HG02678 (cell line): ENCODE measurements around the gene PTAFR.

ENCODE experiments used
- ATAC-seq: cut with Tn5 transposase; IDR thresholded peaks from one replicate; pipeline ENCODE4 v1.9.1; 2021; ENCODE audit warnings: mild to moderate bottlenecking, moderate library complexity; ENCODE audit not compliant: unreplicated experiment

Gene PTAFR, protein sequence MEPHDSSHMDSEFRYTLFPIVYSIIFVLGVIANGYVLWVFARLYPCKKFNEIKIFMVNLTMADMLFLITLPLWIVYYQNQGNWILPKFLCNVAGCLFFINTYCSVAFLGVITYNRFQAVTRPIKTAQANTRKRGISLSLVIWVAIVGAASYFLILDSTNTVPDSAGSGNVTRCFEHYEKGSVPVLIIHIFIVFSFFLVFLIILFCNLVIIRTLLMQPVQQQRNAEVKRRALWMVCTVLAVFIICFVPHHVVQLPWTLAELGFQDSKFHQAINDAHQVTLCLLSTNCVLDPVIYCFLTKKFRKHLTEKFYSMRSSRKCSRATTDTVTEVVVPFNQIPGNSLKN

DNA sequence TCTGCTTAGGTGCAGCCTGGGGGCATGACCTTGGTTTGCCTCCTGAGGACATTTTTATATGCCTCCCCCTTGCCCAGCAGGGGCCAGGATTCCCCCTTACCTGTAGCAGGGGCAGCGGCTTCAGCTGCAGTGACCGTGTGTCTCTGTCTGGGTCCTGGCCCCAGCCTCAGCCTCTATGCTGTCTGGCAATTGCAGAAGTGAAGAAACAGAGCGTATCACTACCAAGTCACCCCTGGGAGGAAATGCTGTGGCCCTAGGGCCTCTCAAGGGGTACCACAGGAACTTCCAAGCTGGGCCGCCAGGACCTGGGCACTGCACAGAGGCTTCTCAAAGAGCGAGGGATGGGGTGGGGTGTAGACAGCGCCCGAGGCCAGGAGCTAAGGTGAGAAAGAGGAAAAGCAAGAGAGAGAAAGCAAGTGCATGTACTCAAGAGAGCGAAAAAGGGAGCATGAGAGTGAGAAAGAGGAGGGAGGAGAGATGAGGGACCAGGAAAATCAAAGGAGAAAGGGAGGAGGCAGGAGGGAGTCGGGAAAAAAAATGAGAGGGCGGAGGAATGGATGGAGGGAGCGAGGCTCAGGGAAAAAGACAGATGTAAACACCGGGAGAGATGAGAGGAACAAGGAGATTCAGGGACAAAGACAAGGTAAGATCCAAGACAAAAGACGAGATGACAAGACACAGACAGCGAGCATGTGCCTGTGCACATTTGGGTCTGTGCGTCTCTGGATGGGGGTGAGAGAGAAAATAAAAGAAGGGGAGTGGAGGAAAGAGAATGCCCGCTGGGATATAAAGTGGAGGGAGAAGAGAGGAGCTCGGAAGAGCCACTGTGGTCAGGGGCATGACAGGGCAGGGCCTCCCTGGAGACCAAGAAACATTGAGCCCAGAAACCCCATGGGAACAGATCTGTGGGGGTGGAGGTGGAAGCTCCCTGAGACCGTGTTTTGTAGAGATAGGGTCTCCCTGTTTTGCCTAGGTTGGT, at the start of gene PTAFR:
Gene PTAFR (minus strand): TSS at position 199 of the 979 bp plus-strand sequence. CDS start 25,669 bp downstream, outside the sequence.
- no peak for ATAC-seq

DNA sequence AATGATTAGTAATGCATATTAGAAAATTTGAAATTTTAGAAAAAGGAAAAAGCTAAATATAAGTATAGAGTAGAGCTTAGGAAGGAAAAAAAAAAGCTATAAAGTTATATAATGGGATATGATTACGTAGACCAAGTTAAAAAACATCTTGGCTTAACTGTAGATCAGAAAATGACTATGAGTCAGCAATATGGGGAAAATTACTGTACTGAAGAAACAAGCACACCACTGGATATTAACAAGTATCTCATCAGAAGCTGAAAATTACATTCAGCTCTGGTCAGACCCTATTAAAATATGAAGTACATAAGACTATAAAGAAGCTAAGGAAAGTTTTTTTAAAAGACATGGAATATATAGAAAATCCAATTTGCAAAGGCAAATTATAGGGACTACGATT, 36.8 kb upstream of the PTAFR start:
- no peak for ATAC-seq

DNA sequence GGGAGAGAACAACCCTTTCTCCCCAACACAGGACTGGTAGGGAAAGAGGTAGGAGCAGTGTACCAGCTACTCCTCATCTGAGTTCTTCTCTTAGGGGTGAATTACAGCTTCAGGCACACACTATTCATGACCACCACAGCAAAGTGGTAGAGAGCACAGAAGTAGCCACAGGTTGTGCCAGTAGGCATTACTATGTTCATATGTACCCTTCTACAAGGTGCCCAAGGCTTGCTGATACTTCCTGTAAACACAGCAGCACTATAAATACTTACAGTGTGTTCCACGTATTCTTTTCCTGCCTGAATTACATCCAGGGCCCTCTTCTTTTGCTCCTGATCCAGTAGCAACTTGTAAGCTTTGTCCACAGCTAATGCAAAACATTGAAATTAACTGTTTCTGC, 33.2 kb upstream of the PTAFR start:
- ATAC-seq, result no peak

DNA sequence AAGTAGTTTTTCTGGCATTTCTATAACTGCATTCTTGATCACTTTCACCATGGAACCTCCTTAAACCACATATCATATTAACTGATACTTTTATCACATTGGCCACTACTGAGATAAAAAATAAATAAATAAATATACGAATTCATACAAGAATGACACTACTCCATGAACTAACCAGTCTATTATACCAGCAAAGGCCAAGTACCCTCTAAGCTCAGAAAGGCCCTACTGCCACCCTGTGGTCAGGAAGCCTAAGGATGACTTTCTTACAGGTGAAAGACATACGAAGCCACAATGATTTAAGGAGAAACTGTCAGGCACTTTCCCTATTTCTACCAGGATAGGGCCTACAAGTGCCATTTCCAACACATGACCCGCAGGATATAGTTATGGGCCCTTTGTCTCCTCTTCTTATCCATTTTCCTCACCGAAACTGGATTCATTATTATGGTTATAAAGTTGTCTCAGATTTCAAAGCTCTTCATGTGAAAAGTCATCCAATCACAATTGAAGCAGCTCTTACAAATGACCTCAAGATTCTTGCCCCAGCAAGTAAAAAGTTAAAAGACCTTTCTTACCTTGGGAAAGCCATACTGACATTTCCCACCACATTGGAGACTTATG, 32.4 kb upstream of the PTAFR start:
- ATAC-seq, result peak; percentile 56

DNA sequence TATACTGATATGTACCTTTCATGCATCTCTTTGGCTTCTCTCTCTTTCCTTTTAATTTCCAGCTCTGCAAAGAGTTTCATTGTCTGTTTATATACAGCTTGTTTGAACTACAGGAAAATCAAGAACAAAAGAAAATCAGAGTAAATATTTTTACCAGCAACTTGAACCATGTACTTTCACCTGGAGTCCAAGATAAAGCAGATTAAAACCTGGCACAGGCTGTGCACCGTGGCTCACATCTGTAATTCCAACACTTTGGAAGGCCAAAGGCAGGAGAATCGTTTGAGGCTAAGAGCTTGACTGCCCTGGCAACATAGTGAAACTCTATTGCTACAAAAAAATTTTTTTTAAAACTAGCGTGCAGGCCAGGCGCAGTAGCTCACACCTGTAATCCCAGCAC, 28.8 kb upstream of the PTAFR start:
- ATAC-seq, result no peak

DNA sequence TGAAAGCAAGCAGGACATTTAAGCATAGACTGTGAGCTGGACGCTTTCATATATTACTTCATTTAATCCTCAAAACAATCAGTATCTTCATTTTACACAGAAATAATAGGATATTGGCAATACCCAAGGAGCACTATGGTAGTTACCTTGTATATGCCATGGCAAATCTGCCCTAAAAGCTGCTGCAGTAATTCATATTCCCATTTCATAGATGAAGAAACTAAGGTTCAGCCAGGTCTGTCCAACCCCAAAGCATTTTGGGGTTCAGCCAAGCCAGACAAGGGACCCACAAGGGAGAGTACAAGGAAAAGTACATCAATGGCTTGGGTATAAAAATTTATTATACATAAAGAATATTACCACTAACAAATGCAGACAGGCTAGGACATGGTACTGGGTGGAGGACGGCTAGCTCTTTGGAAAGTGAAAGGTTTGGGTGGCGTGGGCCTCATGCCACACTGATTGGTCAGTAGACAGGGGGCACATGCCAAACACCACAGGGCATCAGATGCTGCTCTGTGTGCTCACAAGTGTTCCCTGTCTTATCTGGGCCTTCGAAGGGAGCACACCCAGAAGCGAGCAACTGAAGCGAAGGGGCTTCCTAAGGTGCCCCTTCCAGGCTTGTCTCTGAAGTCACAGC, 23.9 kb upstream of the PTAFR start:
- ATAC-seq, result no peak

GRCh38 chr1:28199328-28200233, 23.1 kb upstream of the PTAFR start:
- peak; percentile 81 for ATAC-seq

GRCh38 chr1:28197682-28198415, 21.4 kb upstream of the PTAFR start:
- ATAC-seq, result no peak

- ATAC-seq, result no peak
Observed at GRCh38 chr1:28196330-28196729, 19.8 kb upstream of the PTAFR start.

DNA sequence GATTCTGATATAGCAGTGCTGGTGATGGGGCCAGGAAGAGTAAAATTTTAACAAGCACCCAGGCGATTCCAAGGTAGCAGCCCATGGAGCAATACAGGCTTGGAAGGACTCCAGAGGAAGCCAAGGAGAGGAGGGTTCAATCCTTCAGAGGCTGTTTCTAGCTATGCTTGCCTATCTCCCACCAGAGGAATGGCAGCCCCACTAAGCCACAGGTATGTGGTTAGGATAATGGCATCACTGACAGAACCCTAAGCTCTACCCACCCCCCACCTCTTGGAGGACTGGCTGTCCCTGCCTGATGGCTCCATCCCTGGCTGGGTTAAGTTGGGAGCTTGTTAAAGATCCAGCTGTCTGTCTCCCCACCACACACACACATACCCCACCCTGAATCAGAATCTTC, 19.3 kb upstream of the PTAFR start:
- no peak for ATAC-seq

- no peak for ATAC-seq
Observed at GRCh38 chr1:28194326-28195035, 18.0 kb upstream of the PTAFR start.

DNA sequence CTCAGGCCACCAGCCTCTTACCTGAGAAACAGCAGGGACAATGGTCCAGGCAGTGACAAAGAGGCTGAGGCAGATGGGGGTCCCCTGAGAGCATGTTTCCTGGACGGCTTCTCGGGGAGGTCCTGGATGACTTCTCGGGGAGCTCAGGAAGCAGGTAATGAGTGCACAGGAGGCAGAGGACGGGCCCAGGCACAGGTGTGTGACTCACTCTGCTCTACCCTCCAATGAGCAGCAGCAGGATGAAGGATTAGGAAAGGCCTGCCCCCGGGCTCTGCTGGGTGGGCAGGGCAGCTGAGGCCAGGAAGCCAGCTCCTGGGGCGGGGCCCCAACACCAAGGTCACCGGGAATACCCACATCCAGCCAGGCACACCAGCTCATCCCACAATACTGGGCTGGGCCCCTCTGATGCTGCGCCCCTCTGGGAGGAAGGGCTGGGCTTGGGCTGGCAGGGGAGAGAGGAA, 17.2 kb upstream of the PTAFR start:
- ATAC-seq, result no peak

GRCh38 chr1:28190996-28191645, 14.6 kb upstream of the PTAFR start:
- no peak for ATAC-seq

DNA sequence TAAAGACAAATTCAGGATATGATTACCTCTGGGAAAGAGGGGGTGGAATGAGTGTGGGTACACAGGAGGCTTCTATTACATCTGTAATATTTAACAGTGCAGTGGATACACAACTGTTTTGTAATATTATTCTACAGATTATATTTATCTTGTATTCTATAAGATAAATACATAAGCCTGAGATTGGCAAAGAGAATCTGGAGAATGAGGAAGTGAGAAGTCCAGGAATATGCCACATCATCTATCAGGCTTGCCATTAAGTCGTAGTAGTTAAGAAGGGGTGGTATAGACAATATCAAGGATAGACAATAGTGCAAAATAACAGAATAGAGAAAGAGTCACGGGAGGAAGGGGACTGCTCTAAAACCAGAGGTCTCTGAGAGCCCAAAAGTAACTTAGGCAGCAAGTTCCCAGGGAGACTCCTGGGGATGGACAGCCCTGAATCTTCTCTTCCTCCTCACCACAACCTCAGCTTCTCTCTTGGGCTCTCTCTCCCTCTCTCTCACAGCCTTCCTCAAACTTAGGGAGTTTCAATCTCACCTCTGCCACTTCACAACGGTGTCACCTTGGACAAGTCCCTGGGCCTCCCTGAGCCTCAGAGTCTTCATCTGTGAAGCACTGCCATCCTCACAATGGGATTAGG, 14.0 kb upstream of the PTAFR start:
- ATAC-seq, result no peak

GRCh38 chr1:28185071-28185470, 8.6 kb upstream of the PTAFR start:
- ATAC-seq, result no peak

DNA sequence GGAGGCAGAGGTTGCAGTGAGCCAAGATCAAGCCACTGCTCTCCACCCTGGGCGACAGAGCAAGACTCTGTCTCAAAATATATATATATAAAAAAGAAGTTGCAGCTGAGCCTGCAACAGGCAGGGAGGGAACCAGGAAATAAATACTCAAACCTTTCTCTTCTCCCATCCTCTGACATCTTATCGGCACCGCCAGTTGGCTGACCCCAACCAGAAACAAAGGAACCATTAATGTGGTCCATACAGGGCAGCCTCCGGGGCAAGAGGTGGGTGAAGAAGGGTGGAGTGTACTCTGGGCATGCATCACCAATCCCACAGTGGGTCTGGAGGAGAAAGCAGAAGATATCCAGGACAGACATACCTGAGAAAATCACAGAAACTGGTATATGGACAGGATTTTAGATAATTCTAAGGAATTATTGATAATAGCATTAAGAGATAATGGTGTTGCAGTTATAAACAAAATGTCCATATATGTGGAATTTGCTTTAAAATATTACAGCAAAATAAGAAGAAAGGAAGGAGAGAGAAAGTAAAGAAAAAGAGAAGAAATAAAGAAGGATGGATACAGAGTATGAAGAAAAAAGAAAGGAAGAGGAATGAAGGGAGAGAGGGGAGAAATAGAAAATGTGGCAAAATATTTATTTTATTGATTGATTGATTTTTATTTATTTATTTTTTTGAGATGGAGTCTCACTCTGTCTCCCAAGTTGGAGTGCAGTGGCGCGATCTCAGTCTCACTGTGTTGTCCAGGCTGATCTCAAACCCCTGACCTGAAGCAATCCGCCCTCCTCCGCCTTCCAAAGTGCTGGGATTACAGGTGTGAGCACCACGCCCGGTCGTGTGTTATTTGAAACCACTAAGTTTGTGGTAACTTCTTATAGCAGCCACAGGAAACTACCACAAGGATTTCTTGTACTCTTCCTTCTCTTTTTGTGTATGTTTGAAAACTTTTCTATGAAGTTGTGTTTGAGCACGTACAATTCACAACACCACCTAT, 4.1 kb upstream of the PTAFR start:
- no peak for ATAC-seq
